ENCODE measurements around the gene CDH18. TPM values are rescaled to one million over a fixed set of nuclear protein-coding genes. Genes with fewer than 3 reads are reported as not detected.

CDH18 gene
- total and polyA plus RNA-seq, 4 donors, result 0.03 to 2.4 TPM; not detected in 2

DNA sequence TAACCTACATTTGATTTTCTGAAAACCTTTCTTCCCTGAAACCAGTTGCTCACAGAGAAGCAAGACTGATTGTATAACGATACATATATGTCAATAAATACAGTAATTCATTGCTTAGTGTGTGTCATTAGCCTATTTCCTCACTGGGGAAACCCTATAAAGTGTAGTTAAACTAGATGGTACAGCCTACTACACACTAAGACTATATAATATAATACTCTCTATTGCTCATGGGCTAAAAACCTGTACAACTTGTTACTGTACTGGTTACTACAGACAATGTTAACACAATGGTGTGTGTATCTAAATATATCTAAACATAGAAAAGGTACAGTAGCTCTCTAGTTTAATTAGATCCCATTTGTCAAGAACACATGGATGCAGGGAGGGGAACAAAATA, 181.2 kb downstream of the CDH18 start:
- H3K36me3 ChIP-seq (ENCODE audit: control insufficient read depth in 4 of 4, insufficient read depth in 4 of 4, low read length in 4 of 4), result no peaks in the 10 kb centered on the region
- no peaks in the 10 kb centered on the region for H3K9me3 ChIP-seq (ENCODE audit: control insufficient read depth in 4 of 4, insufficient read depth in 3 of 4, low read length in 3 of 4)
- no peak overlapping the region for H3K27ac ChIP-seq (ENCODE audit: low read depth in 1 of 2, low read length in 1 of 2)
- H3K9ac ChIP-seq (ENCODE audit: insufficient read depth in 1 of 2, low read length in 2 of 2), result no peak overlapping the region
- TF ChIP-seq, protein P1, sequence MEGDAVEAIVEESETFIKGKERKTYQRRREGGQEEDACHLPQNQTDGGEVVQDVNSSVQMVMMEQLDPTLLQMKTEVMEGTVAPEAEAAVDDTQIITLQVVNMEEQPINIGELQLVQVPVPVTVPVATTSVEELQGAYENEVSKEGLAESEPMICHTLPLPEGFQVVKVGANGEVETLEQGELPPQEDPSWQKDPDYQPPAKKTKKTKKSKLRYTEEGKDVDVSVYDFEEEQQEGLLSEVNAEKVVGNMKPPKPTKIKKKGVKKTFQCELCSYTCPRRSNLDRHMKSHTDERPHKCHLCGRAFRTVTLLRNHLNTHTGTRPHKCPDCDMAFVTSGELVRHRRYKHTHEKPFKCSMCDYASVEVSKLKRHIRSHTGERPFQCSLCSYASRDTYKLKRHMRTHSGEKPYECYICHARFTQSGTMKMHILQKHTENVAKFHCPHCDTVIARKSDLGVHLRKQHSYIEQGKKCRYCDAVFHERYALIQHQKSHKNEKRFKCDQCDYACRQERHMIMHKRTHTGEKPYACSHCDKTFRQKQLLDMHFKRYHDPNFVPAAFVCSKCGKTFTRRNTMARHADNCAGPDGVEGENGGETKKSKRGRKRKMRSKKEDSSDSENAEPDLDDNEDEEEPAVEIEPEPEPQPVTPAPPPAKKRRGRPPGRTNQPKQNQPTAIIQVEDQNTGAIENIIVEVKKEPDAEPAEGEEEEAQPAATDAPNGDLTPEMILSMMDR (IDR thresholded peaks at IDR 0.05; ENCODE audit: control extremely low read depth, extremely low read depth), result no peak
- DNase-seq (no peak), ATAC-seq (ENCODE audit: insufficient read depth, low FRiP score) (no peak)
- no peaks in the 10 kb centered on the region for H3K27me3 ChIP-seq (ENCODE audit: control insufficient read depth in 3 of 3, insufficient read depth in 3 of 3, low read length in 2 of 3)
- 84 to 92% methylated on average over 1 of the region's 1 CpG for WGBS, 2 donors
- no peak overlapping the region for H3K4me3 ChIP-seq
- H3K4me1 ChIP-seq (ENCODE audit: control insufficient read depth in 5 of 5, insufficient read depth in 5 of 5, low read length in 5 of 5), result no peaks in the 10 kb centered on the region

DNA sequence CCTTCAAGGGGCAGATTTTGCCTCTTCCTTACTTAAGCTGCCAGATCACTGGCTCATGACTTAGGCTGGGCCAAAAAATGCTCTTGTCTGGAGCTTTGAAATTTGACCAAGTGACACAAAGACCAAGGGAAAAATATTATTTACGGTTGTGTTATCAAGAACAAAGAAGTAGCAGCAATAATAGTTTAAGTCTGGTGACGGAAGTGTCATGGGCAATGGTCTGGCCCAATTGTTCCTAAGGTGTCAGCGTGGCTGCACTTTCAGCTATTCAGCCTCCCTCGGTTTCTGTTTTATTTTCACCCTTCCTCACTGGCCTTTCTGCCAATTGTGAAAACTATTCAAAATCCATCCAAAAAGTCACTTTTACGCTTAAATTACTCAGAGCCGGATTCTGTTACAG, 185.3 kb downstream of the CDH18 start:
- Histone ChIP-seq H3K27me3 (ENCODE audit: control insufficient read depth in 3 of 3, insufficient read depth in 3 of 3, low read length in 2 of 3) (no peaks in the 10 kb centered on the region), H3K4me3 (no peak overlapping the region), H3K9ac (ENCODE audit: insufficient read depth in 1 of 2, low read length in 2 of 2) (no peak overlapping the region), H3K27ac (ENCODE audit: low read depth in 1 of 2, low read length in 1 of 2) (no peak overlapping the region), H3K9me3 (ENCODE audit: control insufficient read depth in 4 of 4, insufficient read depth in 3 of 4, low read length in 3 of 4) (no peaks in the 10 kb centered on the region), H3K36me3 (ENCODE audit: control insufficient read depth in 4 of 4, insufficient read depth in 4 of 4, low read length in 4 of 4) (no peaks in the 10 kb centered on the region), H3K4me1 (ENCODE audit: control insufficient read depth in 5 of 5, insufficient read depth in 5 of 5, low read length in 5 of 5) (no peaks in the 10 kb centered on the region)
- TF ChIP-seq, protein P1 (IDR thresholded peaks at IDR 0.05; ENCODE audit: control extremely low read depth, extremely low read depth), result no peak
- no peak for DNase-seq
- no peak for ATAC-seq (ENCODE audit: insufficient read depth, low FRiP score)
- WGBS, 2 donors, result 88 to 90% methylated on average over 6 of the region's 6 CpGs

DNA sequence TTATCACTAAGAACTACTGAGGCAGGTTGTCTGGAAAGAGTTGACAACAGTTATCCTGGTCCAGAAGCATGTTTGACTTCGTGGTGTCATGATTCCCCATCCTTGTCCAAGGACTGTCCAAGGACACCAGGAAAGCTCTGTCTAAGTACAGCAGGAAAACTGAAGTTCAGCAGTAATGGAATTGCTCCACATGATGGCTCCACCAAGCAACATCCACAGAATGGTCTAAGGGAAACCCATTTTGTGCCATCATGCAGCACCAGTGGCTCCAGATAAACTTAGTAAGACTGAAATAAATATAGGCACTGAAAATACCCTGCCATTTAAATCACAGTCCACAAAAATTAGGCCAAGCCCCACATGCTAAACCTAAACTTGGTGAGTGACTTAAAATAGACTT, 192.8 kb downstream of the CDH18 start:
- no peaks in the 10 kb centered on the region for H3K4me1 ChIP-seq (ENCODE audit: control insufficient read depth in 5 of 5, insufficient read depth in 5 of 5, low read length in 5 of 5)
- no peak overlapping the region for H3K4me3 ChIP-seq
- no peak overlapping the region for H3K9ac ChIP-seq (ENCODE audit: insufficient read depth in 1 of 2, low read length in 2 of 2)
- no peaks in the 10 kb centered on the region for H3K27me3 ChIP-seq (ENCODE audit: control insufficient read depth in 3 of 3, insufficient read depth in 3 of 3, low read length in 2 of 3)
- H3K9me3 ChIP-seq (ENCODE audit: control insufficient read depth in 4 of 4, insufficient read depth in 3 of 4, low read length in 3 of 4), result peaks cover 0 to 2% (median 0%) of the 10 kb centered on the region in 4 donors
- peak in 1 of 3 donors; percentile 2 for DNase-seq
- no peaks in the 10 kb centered on the region for H3K36me3 ChIP-seq (ENCODE audit: control insufficient read depth in 4 of 4, insufficient read depth in 4 of 4, low read length in 4 of 4)
- 64 to 65% methylated on average over 1 of the region's 1 CpG for WGBS, 2 donors
- ATAC-seq (ENCODE audit: insufficient read depth, low FRiP score), result no peak
- TF ChIP-seq, protein P1 (IDR thresholded peaks at IDR 0.05; ENCODE audit: control extremely low read depth, extremely low read depth), result no peak
- no peak overlapping the region for H3K27ac ChIP-seq (ENCODE audit: low read depth in 1 of 2, low read length in 1 of 2)

DNA sequence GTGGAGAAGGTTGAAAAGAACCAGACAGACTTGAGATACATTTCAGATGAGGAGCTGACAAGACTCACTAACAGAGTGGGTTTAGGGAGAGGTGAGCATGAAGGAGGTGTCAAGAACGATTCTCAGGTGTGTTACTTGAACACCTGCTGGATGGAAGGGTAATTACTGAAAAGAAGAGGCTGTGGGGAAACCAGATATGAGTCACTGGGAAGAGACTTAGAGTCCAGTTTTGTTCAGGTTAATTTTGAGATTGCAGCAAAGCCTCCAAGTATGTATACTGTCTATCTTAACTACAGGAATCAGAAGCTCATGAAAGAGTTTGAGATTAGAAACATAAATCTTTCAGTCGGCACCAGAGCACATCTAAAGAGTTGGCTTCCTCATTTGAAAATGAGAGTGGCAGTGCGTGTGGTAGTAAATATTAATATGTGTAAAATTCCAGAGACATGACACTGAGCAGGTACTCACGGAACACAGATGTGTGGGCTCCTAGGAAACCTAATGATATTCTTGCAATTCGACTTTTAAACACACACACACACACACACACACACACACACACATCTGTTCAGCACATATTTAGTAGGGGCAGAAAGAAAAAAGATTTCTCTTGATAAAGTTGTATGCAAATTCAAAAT, 197.1 kb downstream of the CDH18 start:
- DNase-seq, result no peak
- no peaks in the 10 kb centered on the region for H3K36me3 ChIP-seq (ENCODE audit: control insufficient read depth in 4 of 4, insufficient read depth in 4 of 4, low read length in 4 of 4)
- TF ChIP-seq, protein P1 (IDR thresholded peaks at IDR 0.05; ENCODE audit: control extremely low read depth, extremely low read depth), result no peak
- WGBS, 2 donors, result 36 to 40% methylated on average over 5 of the region's 5 CpGs
- no peak for ATAC-seq (ENCODE audit: insufficient read depth, low FRiP score)
- H3K4me1 ChIP-seq (ENCODE audit: control insufficient read depth in 5 of 5, insufficient read depth in 5 of 5, low read length in 5 of 5), result no peaks in the 10 kb centered on the region
- no peak overlapping the region for H3K9ac ChIP-seq (ENCODE audit: insufficient read depth in 1 of 2, low read length in 2 of 2)
- peaks cover 0 to 2% (median 0%) of the 10 kb centered on the region in 4 donors for H3K9me3 ChIP-seq (ENCODE audit: control insufficient read depth in 4 of 4, insufficient read depth in 3 of 4, low read length in 3 of 4)
- H3K27me3 ChIP-seq (ENCODE audit: control insufficient read depth in 3 of 3, insufficient read depth in 3 of 3, low read length in 2 of 3), result no peaks in the 10 kb centered on the region
- no peak overlapping the region for H3K27ac ChIP-seq (ENCODE audit: low read depth in 1 of 2, low read length in 1 of 2)
- no peak overlapping the region for H3K4me3 ChIP-seq

Data from lung (tissue), 12 donors.